ENCODE data around the gene MYH1.

DNA sequence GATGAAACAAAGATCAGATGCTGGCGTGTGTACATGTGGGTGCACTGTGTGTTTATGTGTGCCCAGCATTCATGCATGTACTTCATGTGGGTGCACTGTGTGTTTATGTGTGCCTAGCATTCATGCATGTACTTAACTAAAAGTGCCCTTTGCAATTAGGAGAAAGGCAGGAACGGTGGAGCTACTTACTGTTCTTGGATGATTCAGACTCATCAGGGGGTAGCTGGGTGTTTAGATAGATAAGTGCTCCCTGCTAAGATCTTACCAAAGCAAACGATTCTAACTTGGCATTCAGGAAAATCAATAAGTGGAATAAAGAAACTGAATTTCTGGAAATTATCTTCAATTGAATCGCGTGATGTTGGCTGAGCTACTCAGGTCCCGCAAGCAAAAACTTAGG, 39.7 kb upstream of the MYH1 start:
- TF ChIP-seq, protein P1, sequence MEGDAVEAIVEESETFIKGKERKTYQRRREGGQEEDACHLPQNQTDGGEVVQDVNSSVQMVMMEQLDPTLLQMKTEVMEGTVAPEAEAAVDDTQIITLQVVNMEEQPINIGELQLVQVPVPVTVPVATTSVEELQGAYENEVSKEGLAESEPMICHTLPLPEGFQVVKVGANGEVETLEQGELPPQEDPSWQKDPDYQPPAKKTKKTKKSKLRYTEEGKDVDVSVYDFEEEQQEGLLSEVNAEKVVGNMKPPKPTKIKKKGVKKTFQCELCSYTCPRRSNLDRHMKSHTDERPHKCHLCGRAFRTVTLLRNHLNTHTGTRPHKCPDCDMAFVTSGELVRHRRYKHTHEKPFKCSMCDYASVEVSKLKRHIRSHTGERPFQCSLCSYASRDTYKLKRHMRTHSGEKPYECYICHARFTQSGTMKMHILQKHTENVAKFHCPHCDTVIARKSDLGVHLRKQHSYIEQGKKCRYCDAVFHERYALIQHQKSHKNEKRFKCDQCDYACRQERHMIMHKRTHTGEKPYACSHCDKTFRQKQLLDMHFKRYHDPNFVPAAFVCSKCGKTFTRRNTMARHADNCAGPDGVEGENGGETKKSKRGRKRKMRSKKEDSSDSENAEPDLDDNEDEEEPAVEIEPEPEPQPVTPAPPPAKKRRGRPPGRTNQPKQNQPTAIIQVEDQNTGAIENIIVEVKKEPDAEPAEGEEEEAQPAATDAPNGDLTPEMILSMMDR (conservative IDR thresholded peaks at IDR 0.05; ENCODE audit: low read depth in 2 of 2) = no peak
- TF ChIP-seq POLR2AphosphoS5 (IDR thresholded peaks at IDR 0.05; ENCODE audit: low read depth) (no peak), EZH2phosphoT487 (IDR thresholded peaks at IDR 0.05; ENCODE audit: unreplicated experiment) (no peak), JUNB (IDR thresholded peaks at IDR 0.05; ENCODE audit: unreplicated experiment) (no peak)
- TF ChIP-seq, protein P2, sequence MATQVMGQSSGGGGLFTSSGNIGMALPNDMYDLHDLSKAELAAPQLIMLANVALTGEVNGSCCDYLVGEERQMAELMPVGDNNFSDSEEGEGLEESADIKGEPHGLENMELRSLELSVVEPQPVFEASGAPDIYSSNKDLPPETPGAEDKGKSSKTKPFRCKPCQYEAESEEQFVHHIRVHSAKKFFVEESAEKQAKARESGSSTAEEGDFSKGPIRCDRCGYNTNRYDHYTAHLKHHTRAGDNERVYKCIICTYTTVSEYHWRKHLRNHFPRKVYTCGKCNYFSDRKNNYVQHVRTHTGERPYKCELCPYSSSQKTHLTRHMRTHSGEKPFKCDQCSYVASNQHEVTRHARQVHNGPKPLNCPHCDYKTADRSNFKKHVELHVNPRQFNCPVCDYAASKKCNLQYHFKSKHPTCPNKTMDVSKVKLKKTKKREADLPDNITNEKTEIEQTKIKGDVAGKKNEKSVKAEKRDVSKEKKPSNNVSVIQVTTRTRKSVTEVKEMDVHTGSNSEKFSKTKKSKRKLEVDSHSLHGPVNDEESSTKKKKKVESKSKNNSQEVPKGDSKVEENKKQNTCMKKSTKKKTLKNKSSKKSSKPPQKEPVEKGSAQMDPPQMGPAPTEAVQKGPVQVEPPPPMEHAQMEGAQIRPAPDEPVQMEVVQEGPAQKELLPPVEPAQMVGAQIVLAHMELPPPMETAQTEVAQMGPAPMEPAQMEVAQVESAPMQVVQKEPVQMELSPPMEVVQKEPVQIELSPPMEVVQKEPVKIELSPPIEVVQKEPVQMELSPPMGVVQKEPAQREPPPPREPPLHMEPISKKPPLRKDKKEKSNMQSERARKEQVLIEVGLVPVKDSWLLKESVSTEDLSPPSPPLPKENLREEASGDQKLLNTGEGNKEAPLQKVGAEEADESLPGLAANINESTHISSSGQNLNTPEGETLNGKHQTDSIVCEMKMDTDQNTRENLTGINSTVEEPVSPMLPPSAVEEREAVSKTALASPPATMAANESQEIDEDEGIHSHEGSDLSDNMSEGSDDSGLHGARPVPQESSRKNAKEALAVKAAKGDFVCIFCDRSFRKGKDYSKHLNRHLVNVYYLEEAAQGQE (IDR thresholded peaks at IDR 0.05; ENCODE audit: unreplicated experiment) = no peak
- TF ChIP-seq, protein P3, sequence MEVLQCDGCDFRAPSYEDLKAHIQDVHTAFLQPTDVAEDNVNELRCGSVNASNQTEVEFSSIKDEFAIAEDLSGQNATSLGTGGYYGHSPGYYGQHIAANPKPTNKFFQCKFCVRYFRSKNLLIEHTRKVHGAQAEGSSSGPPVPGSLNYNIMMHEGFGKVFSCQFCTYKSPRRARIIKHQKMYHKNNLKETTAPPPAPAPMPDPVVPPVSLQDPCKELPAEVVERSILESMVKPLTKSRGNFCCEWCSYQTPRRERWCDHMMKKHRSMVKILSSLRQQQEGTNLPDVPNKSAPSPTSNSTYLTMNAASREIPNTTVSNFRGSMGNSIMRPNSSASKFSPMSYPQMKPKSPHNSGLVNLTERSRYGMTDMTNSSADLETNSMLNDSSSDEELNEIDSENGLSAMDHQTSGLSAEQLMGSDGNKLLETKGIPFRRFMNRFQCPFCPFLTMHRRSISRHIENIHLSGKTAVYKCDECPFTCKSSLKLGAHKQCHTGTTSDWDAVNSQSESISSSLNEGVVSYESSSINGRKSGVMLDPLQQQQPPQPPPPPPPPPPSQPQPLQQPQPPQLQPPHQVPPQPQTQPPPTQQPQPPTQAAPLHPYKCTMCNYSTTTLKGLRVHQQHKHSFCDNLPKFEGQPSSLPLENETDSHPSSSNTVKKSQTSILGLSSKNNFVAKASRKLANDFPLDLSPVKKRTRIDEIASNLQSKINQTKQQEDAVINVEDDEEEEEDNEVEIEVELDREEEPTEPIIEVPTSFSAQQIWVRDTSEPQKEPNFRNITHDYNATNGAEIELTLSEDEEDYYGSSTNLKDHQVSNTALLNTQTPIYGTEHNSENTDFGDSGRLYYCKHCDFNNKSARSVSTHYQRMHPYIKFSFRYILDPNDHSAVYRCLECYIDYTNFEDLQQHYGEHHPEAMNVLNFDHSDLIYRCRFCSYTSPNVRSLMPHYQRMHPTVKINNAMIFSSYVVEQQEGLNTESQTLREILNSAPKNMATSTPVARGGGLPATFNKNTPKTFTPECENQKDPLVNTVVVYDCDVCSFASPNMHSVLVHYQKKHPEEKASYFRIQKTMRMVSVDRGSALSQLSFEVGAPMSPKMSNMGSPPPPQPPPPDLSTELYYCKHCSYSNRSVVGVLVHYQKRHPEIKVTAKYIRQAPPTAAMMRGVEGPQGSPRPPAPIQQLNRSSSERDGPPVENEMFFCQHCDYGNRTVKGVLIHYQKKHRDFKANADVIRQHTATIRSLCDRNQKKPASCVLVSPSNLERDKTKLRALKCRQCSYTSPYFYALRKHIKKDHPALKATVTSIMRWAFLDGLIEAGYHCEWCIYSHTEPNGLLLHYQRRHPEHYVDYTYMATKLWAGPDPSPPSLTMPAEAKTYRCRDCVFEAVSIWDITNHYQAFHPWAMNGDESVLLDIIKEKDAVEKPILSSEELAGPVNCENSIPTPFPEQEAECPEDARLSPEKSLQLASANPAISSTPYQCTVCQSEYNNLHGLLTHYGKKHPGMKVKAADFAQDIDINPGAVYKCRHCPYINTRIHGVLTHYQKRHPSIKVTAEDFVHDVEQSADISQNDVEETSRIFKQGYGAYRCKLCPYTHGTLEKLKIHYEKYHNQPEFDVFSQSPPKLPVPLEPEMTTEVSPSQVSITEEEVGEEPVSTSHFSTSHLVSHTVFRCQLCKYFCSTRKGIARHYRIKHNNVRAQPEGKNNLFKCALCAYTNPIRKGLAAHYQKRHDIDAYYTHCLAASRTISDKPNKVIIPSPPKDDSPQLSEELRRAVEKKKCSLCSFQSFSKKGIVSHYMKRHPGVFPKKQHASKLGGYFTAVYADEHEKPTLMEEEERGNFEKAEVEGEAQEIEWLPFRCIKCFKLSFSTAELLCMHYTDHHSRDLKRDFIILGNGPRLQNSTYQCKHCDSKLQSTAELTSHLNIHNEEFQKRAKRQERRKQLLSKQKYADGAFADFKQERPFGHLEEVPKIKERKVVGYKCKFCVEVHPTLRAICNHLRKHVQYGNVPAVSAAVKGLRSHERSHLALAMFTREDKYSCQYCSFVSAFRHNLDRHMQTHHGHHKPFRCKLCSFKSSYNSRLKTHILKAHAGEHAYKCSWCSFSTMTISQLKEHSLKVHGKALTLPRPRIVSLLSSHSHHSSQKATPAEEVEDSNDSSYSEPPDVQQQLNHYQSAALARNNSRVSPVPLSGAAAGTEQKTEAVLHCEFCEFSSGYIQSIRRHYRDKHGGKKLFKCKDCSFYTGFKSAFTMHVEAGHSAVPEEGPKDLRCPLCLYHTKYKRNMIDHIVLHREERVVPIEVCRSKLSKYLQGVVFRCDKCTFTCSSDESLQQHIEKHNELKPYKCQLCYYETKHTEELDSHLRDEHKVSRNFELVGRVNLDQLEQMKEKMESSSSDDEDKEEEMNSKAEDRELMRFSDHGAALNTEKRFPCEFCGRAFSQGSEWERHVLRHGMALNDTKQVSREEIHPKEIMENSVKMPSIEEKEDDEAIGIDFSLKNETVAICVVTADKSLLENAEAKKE (CRISPR knock-in tag; IDR thresholded peaks at IDR 0.05) = no peak
